ENCODE measurements around the gene HOXB5. TPM values are rescaled to one million over a fixed set of nuclear protein-coding genes. Genes with fewer than 3 reads are reported as not detected.
A peak's percentile ranks its signal among the peaks of the same experiment; 100 is the strongest.

The HOXB5 gene
- total and polyA plus RNA-seq, 2 of the 4 experiments (the other 2 are of a cell fraction), result 0.54 to 18.0 TPM

DNA sequence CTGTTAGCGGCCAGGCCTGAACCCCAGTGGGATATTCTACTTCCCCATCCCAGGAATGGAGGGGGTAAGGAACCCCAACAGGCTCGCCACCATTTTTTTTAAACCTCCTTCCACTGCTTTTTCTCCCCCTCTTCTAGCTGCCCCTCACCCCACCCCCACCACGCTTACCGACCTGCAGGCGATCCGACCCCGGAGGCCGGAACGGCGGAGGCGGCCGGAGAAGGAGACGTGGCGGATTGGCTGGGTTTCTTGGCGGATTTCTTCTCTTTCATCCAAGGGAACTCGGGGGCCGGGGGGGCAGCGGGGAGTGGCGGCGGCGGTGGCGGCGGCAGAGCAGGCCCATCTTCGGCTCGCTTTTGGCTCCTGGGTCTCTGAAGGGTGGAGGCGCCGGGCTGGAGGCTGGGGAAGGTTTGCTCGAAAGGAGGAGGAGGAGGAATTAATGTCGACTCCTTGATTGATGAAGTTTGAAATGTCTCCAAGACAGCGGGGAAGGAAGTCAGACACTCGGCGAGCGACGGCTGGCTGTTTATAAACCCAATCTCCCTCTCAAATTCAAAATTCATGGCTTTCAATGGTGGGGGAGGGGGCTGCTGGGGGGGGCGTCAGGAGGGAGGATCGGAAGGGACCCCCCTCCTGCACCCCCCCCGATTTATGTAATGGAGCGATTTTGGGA, 49.1 kb downstream of the HOXB5 start:
- no CpG with 5 or more reads among the region's 38 CpGs for WGBS, 2 experiments (ENCODE audit: extremely low coverage in 2 of 2, insufficient read length in 1 of 2)
- peak overlapping the region; percentile 96 for H3K4me3 ChIP-seq (ENCODE audit: insufficient read depth, low read depth, low read length)

More for the DNA sequence above, 49.1 kb downstream of the HOXB5 start:
- H3K36me3 ChIP-seq (ENCODE audit: control insufficient read depth, insufficient read depth, low read length), result peaks cover 24% of the 10 kb centered on the region
- H2AFZ ChIP-seq (replicated peaks; ENCODE audit: low read length, poor library complexity), result no peak overlapping the region
- intact Hi-C loops (cut with micrococcal nuclease) (no loop called here), dilution Hi-C loops (cut with HindIII; ENCODE audit: low sequenced_read_pairs, unreplicated experiment) (no loop called here), in situ Hi-C loops (cut with MboI; ENCODE audit: low sequenced_read_pairs) (loop anchor here (10.0 kb wide), 1 partner anchor 190 kb away; no protein-coding TSS in a partner anchor)
- ATAC-seq (ENCODE audit: low read depth), result peak; percentile 53
- CTCF ChIA-PET, result interaction anchor here (0.6 kb wide), 1 partner anchor 144 kb away, joined by 6 read pairs; no protein-coding TSS in a partner anchor
- POLR2A ChIA-PET (ENCODE audit: unreplicated experiment), result interaction anchor here (1.0 to 1.7 kb wide), 2 partner anchors 48 to 61 kb away, joined by 3 to 5 read pairs; no protein-coding TSS in a partner anchor
- peak overlapping the region; percentile 88 for H2AK5ac ChIP-seq (ENCODE audit: low read depth, low read length)
- DNase-seq, result peak; percentile 93
- peak overlapping the region; percentile 96 for H3K18ac ChIP-seq (ENCODE audit: low read depth, low read length)
- peaks cover 32% of the 10 kb centered on the region for H3K4me1 ChIP-seq (ENCODE audit: control insufficient read depth, insufficient read depth, low read length)
- peak overlapping the region; percentile 99 for H3K14ac ChIP-seq (replicated peaks; ENCODE audit: low read depth, low read length)
- peak overlapping the region; percentile 98 for H3K4ac ChIP-seq (ENCODE audit: low read depth, low read length)
- H2BK15ac ChIP-seq (ENCODE audit: low read depth, low read length), result peak overlapping the region; percentile 65; the same call in 1 of the 3 replicates
- peaks cover 8% of the 10 kb centered on the region for H3K9me1 ChIP-seq (ENCODE audit: insufficient read depth, low read length)
- peak overlapping the region; percentile 100 for H3K9ac ChIP-seq (ENCODE audit: low read depth, low read length)
- H4K5ac ChIP-seq (ENCODE audit: low read depth, low read length), result peak overlapping the region; percentile 84
- peak overlapping the region; percentile 96 for H2BK5ac ChIP-seq (ENCODE audit: low read depth, low read length, poor library complexity, severe bottlenecking)
- H3K27me3 ChIP-seq (ENCODE audit: control insufficient read depth, insufficient read depth, low read length), result no peaks in the 10 kb centered on the region
- H4K20me1 ChIP-seq (ENCODE audit: insufficient read depth, low read length), result no peaks in the 10 kb centered on the region
- H4K8ac ChIP-seq (ENCODE audit: low read depth in 2 of 2, low read length in 2 of 2), result peak overlapping the region; percentile 80 to 94; a peak in 3 of 4 replicates
- H3K27ac ChIP-seq (ENCODE audit: insufficient read depth, low read length), result peak overlapping the region; percentile 99
- peak overlapping the region; percentile 91 for H2BK120ac ChIP-seq (ENCODE audit: low read depth, low read length)
- TF ChIP-seq RFX5 (IDR thresholded peaks at IDR 0.05; ENCODE audit: low read depth, low read length), result no peak
- peak; percentile 31; the same call in 1 of the 2 replicates for TF ChIP-seq POLR2A (IDR thresholded peaks at IDR 0.05; ENCODE audit: low read depth, low read length)
- peak; percentile 11; the same call in 1 of the 2 replicates for TF ChIP-seq MAZ (IDR thresholded peaks at IDR 0.05; ENCODE audit: borderline replicate concordance, low read depth, low read length)
- H2BK20ac ChIP-seq (ENCODE audit: low read depth, low read length), result peak overlapping the region; percentile 27; the same call in 1 of the 2 replicates
- no peaks in the 10 kb centered on the region for H3K9me3 ChIP-seq (ENCODE audit: control insufficient read depth, insufficient read depth, low read length)
- peak overlapping the region; percentile 80 for H3K4me2 ChIP-seq (ENCODE audit: low read depth, low read length)
- peak overlapping the region; percentile 18 for H2AK9ac ChIP-seq (replicated peaks; ENCODE audit: low read depth, low read length, poor library complexity)
- peak overlapping the region; percentile 100 for H3K23ac ChIP-seq (ENCODE audit: low read depth, low read length)
- peak overlapping the region; percentile 92 for H4K91ac ChIP-seq (ENCODE audit: insufficient read depth, low read depth, low read length)
- H3K56ac ChIP-seq (ENCODE audit: extremely low read depth, insufficient read depth, low read length), result peak overlapping the region; percentile 99
- peaks cover 4 to 34% of the 10 kb centered on the region in 2 experiments; a peak in 2 of 4 replicates for H3K79me1 ChIP-seq (ENCODE audit: low read depth in 1 of 2, low read length in 2 of 2)
- no TSS peak for BruUV-seq (replicated peaks)
